22Rv1 (cell line): ENCODE results near the gene SLC22A15.
"Not testable (repeated sequence)": the region's sequence is repeated elsewhere in the genome, so short reads cannot be mapped to it uniquely, and the experiment has no call there.

Experiments
- H3K27ac ChIP-seq: fragments of 450-650 bp; 2 replicates; pipeline ENCODE4 v1.5.1; 2017
- CTCF ChIP-seq: fragments of 450-650 bp; IDR thresholded peaks from 2 replicates; pipeline ENCODE4 v1.5.1; 2017; ENCODE audit warnings: mild to moderate bottlenecking
- ZFX ChIP-seq: fragments of 450-650 bp; IDR thresholded peaks from 2 replicates; pipeline ENCODE4 v1.6.1; 2017; ENCODE audit warnings: antibody characterized with exemption, borderline replicate concordance

The SLC22A15 gene

DNA sequence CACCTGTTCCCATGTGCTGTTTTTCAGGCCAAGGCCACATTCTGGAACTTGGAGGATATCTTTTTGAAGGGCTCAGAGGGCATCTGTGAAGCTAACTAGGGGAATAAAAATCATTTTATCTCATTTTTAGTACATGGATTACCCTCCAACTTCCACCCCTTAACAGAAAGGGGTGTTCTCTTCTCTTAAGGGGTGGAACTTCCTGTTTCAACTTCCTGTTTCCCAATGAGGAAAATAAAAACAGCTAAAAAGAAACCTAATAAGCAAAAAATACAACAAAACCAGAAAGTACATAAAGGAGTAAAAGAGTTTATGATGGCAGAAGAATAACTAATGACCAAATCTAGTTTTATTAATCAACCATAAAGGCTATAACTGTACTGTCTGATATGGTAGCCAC is 24.8 kb upstream of the SLC22A15 start:
- H3K27ac ChIP-seq: no peak overlapping the region
- TF ChIP-seq CTCF (no peak), ZFX (no peak)

- H3K27ac ChIP-seq: peak overlapping the region; percentile 50
- TF ChIP-seq CTCF: no peak
Observed at GRCh38 chr1:115952547-115952946, 23.8 kb upstream of the SLC22A15 start.

GRCh38 chr1:115953180-115953579 is 23.1 kb upstream of the SLC22A15 start:
- peak overlapping the region; percentile 50 for H3K27ac ChIP-seq
- TF ChIP-seq ZFX: no peak
- TF ChIP-seq CTCF: no peak

- no peak overlapping the region for H3K27ac ChIP-seq
- no peak for TF ChIP-seq CTCF
- TF ChIP-seq ZFX: no peak
Observed at GRCh38 chr1:115954684-115955083, 21.6 kb upstream of the SLC22A15 start.

DNA sequence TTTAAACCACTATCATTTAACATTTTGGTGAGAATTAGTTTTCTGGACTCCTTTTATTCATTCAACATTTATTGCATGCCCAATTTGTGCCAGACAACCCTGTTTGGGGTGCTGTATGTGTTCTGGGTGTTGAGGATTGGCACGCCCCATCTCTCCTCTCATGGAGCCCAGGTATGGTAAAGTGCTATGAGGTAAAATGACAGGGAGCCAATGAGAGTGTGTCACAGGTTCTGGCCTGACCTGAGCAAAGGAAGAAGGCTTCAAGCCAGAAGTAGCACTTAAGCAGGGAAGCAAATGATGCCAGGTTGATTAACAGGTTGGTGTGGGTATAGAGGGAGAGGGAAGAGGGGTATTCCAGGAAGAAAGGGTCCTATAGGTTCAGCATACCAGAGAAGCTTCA is 21.1 kb upstream of the SLC22A15 start:
- no peak overlapping the region for H3K27ac ChIP-seq
- TF ChIP-seq CTCF (no peak), ZFX (no peak)

DNA sequence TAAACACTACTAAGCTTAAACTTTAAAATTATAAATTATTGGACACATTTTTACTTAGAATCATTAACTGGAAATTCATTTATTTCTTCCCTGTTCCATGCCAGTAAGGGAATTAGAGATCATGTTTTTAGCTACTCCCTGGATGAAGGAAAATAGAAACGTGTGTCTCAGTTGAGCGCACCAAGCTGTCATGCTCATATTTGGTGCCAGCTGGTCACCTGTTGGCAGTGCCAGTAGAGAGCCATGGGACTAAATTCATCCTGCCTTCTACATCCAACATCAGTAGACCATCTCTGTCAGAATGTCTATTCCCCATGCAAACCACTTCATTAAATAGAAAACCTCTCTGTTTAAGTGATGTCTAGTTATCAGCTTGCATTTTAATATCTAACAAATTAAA is 17.4 kb upstream of the SLC22A15 start:
- no peak for TF ChIP-seq CTCF
- TF ChIP-seq ZFX: no peak
- H3K27ac ChIP-seq: no peak overlapping the region

DNA sequence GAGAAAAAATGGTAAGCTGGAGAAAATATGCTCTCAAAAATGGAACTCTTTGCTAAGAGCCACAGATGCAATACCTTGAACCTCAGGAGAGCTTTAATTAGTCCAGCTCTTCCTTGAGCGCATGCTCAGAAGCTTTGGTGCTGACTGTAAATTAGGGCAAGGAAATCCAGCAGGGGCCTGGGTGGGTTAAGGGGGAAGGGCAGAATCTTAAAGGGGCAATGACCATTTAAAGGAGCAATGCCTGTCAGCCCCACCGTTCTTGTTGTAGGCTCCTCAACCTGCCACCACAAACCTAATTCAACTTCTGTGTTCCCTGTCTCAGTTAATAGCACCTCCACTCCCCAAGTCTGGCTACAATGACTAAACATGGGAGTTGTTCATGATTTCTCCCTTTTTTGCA is 6.8 kb upstream of the SLC22A15 start:
- H3K27ac ChIP-seq: no peak overlapping the region
- TF ChIP-seq CTCF (no peak), ZFX (no peak)

GRCh38 chr1:115971778-115972177 is 4.5 kb upstream of the SLC22A15 start:
- not testable (repeated sequence) for H3K27ac ChIP-seq
